Inferior parietal cortex (tissue), 1 donor: Measurements from ENCODE around the gene ADRA2A.

ENCODE experiments used
- DNase-seq: peaks from one replicate; pipeline ENCODE4 v3.0.0-alpha.2; 2016; ENCODE audit errors: extremely low spot score

ADRA2A gene

DNA sequence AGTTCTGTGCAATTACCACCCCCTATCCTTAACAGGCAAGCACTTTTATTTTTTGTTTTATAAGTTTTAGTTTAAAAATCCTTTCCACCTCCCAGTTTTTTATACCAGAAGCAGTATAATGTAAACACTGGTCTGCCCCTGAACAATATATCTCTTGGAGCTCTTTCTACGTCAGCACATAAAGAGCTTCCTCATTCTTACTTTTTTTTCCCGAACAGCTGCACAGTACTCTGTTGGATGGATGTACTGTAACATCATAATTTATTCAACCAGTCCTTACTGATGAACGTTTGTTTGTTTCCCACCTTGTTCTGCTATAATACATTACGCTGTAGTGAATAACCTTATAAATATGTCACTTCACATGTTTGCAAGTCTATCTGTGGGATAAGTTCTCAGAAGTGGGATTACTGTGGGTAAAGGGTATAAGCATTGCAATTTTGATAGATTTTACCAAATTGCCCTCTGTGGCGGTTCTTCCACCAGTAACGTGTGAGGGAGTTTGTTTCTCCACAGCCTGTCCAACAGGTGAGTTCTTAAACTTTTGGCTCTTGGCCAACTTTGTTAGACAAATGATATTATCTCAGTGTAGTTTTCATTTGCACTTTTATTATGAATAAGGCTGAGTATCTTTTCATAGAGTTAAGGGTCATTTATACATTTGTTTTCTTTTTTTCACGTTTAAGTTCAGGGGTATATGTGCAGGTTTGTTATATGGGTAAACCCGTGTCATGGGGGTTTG is 32.8 kb downstream of the ADRA2A start:
- no peak for DNase-seq

DNA sequence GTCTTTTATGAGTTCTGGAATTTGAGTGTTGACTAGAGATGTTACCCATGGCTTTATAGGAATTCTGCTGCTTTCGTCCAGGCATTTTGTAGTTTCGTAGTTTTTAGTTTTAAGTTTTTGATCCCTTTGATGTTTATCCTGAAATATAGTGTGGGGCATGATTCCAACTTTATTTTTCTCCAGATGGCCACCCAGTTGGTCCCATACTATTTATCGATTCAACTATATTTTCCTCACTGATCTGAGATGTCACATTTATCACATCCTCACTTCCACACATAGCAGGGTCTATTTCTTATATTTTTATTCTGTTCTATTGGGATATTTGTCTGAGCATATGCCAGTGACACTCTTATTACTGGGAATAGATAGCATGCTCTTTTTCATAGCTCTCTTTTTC is 33.9 kb downstream of the ADRA2A start:
- no peak for DNase-seq

DNA sequence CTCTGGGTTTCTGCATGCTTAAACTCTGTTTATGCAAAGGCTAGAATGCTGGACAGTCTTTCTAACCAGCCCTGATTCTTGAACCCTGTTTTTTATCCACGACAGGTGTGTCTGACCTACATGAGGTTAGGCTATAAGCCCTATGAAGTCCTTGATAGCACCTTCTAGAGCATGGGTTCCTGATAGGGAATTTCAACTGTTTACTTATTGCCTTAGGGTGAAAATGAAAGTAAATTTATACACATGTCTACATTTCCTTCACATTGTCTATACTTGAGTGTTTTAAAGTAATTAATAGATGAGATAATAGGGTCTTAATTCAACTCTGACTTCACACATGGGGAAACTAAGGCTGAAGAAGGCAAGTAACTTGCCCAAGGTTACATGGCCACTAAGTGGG is 35.5 kb downstream of the ADRA2A start:
- no peak for DNase-seq

DNA sequence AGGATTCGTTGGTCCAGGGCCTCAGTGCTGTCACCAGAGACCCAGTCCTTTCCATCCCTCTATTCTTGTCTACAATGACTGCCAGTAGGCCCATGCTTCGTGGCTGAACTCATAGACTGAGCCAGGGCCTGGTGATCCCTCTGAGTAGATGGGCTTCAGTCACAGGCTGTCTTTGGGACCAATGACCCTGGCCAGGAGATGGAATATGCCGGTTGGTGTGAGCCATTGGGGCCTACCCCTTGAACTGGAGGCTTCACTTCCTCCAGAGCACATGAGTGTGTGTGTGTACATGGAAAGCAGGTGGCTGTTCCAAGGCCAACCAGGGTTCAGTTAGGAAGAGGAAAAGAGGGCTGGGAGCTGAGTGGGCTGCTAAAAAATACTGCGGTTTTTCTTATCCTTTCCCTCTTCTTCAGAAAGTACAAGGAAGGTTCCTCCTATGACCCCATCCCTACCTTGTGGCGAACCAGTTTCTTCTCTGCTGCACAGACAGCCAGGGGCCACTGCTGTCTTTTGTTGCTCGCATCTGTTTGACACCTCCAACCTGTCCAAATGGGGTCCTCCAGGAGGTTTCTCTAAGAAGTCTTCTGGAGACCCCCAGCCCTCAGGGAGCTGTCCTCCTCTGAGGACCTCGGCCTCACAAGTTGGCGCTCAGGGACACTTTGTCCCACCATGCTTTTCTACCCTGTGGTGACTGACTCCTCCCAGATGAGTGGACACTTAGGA is 36.6 kb downstream of the ADRA2A start:
- no peak for DNase-seq

DNA sequence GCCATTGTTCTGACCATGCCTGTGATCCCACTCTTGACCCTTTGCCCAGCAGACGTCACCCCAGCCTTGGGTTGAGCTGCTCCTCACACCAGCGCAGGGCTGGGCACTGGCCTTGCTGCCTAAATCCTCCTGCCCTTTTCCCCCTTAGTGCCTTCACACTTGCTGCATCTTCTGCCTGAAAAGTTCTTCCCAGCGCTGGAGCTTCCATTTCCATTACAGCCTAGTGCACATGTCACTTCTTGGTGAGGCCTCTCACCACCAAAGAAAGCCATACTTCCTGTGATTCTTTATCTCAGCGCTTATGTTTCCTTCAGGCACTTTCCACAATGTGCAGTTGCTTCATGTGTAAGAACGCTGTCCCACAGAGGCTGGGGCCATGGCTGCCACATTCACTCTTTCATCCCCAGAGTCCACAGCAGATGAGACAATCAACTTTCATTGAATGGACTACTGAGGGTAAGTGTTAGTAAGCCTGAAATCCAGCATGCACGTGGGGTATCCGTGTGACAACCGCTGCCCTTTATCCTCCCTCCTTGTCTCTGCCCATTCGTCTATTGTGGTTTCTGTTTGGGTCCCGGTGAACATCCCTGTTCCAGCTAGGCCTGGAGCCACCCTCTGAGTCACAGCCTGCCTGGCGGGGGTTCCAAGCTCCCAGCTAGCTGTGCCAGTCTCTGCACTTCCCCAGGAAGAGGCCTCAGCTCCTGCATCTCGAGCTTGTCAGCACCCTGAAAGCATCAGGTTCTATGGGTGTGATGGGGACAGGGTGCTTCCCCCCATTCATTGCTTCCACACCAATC is 37.3 kb downstream of the ADRA2A start:
- DNase-seq = no peak

DNA sequence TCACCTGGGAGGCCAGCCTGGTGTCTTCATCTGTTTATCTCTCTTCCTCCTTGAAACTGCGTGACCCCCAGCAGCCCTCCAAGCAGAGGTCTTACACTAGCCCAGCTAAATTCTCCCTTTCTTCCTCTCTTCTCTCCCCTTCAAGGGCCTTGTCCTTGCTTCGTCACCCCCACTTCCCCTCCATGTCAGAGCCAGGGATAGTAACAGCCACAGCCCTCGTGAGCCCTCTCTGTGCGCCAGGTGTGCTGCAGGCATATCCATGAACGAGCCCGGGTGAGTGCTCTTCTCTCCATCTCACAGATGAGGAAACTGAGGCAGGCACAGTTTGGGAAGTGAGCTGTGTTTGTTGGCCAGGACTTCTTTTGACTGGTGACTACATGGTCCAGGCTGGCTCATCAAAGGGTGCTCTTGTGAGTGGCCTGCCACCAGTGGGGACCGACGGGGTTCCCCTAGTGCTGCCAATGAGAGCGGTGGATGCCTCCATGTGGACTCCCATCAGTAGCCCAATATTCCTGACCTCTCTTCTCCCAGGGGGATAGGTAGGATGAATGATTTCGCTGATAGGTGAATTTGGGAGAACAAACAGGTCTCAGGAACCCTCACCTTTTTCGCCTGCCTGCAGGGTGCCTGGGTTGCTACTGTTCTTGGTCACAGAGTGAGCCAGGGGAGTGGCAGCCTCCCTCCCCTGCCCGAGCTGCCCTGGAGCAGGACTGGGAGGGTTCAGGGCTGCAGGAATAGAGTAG is 38.1 kb downstream of the ADRA2A start:
- DNase-seq = no peak

DNA sequence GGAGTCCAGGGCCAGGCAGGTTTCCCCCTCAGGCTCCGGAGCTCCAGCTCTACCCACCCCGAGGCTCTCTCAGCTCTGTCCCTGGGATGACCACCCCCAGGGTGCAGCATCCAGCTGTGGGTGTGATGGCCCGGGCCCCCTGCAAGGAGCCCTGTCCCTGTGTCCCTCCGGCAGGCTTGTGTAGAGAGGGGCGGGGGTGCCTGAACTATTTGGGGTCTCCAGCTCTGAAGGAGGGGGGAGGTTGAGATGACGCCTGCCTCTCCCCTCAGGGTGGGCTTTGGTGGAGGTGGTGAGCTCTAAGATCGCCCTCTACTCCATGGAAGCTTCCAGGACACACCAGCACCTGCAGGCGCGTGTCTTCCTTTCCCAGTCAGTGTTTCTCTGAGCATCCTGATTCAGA is 39.4 kb downstream of the ADRA2A start:
- DNase-seq = no peak

DNA sequence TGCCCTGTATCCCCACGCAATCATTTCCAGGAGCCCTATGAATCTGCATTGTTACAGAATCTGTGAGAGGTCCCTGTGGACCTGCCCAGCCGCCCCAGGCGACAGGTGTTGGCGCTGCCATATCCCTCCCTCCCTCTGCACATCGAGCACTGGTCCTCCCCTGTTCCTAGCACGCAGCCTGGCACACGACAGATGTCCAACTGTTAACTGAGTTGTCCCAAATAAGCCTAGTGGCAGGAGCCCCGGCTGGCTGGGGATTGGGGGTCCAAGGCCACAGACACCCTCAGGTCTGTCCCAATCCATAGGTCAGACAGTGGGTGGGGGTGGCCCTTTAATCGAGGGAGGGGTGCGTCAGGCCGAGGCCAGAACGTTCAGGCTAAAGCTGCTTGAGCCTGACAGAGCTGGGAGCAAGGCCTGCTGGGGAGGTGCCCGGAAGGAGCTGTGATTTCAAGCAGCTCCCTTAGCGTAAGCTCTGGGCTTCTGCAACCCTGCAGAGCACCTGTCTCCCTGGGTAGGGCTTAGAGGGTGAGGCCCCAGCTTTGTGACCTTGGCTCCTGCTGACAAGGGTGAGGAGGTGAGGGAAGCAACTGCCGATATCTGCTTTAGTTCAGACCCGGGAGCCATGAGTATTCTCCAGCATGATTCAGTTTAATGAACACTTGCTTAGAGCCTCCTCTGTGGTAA is 40.1 kb downstream of the ADRA2A start:
- no peak for DNase-seq

DNA sequence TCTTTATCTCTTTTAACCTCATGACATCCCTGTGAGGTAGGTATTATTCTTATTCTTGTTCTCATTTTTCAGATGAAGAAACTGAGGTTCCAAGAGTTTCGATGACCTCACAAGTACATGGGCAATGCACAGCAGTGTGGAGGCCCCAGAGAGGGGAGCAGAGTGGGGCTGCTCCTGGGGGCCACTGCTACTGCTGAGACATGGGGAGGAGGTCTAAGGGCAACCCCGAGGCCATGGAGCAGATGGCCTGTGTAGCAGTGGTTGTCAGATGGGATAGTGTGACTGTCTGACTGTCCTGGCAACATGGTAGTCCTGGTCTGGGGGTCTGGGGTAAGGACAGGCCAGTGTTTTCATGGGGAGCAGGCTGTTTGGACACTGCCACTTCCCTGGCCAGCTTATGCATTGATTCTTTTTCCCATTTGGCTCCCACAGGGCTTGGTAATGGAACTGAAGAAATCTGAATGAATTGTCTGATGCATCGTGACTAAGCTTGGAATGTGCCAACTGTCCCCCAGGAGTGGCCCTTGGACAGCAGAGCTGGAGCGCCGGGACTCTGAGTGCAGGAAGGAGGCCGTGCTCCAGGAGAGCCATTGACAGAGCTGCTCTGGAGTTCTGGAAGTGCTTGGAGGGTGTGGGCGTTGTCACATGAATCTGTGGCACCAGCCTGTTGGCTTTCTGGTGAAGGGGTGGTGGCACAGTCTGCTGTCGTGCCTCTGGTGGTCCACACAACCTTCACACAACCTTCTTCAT is 40.9 kb downstream of the ADRA2A start:
- no peak for DNase-seq

DNA sequence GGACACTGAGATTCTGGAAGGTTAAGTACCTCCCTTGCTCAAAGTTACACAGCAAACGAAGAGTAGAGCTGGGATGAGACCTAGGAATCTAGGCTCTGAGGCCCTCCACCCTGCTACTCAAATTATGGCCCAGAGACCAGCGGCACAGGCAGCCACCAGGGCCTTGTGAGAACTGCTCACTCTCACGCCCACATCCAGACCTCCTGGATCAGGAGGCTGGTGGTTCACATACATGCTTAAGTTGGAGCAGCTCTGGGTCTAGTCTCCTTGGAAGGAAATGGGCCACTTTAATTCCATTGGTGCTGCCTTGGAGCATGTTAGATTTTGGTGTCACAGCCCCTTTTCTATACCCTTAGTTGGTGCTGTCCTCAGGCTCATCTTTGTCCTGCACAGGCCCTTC is 41.9 kb downstream of the ADRA2A start:
- DNase-seq = no peak

DNA sequence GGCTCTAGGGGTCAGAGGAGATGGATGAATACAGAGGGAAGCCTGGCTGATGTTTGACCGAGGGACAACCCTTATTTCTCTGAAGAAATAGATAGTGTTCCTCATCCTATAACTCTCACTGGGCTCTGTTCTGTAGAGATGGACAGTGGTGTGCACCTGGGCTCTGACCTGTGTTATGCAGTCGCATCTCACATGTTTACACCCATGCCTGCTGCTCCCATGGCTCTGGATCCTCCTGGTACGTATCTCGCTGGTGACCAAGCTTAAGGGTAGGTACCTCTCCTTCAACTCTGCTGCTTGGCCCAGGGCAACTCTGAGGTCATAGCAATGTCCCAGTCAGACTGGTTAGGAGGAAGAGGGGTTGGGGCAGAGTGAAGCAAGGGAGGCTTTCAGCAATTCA is 42.8 kb downstream of the ADRA2A start:
- DNase-seq = no peak

DNA sequence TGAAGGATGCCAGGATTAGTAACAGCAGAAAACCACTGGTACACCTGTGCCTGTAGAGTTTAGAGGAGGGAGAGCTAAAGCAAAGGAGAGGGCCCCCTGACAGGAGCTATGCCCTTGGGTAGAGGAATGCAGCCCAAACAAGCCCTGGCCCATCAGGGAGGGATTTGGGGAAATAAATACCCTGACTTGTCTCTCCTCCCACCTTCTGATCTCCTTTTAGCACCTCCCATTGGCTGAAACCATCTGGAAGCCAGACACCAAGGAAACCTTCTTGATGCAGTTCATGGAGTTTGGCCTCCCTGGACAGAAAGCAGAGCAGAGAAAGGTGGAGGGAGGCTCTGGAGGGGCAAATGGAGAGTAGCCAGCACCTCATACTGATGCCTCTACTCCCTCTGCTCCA is 45.3 kb downstream of the ADRA2A start:
- no peak for DNase-seq

DNA sequence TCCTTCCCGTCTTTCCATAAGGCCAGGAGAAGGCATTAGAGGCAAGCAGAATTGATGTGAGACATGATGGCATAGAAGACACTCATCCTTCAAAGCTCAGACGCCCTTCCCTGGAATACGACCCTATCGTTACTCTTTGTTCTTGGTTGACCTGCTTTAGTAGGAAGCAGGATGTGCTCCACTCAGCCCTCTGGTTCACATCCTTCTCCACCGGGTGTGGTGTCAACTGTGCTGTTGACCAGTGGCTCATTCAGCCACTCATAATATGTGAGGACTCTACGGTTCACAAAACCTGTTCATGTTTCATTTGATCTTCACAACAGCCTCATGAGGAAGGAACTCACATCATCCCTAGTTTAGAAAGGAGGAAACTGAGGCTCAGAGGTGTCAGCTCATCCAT is 47.1 kb downstream of the ADRA2A start:
- DNase-seq = no peak

DNA sequence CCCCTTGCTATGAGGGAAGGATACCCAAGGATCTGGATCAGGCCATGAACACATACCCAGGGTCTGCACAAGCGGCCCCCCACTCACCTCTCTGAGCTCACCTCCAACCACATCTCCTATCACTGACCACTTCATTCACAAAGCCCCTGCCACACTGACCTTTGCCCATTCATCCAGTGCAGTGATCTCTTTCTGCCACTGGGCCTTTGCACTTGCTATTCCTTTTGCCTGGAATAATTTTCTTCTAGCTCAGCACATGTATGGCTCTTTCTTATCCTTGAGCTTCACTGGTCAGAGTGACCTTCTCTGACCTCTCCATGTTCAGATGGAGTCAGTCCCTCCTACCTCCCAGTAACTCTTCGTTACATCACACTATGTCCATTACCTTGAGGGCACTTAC is 48.3 kb downstream of the ADRA2A start:
- no peak for DNase-seq

DNA sequence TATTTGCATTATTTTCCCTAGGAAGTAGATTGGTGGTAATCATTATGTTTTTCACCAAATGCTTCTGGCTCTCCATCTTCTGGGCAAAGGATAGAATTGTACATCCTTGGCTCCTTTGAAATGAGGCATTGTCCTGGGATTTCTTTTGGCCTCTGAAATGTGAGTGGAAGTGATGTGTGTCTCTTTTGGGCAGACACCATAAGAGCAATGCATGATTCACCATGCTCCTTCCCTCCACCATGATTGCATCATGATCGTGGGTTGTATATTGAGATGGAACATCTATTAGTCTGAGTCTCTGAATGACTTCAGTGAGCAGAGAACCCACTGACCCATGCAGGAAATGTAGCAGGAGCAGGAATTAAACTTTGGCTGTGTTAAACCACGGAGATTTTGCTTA is 49.2 kb downstream of the ADRA2A start:
- no peak for DNase-seq

DNA sequence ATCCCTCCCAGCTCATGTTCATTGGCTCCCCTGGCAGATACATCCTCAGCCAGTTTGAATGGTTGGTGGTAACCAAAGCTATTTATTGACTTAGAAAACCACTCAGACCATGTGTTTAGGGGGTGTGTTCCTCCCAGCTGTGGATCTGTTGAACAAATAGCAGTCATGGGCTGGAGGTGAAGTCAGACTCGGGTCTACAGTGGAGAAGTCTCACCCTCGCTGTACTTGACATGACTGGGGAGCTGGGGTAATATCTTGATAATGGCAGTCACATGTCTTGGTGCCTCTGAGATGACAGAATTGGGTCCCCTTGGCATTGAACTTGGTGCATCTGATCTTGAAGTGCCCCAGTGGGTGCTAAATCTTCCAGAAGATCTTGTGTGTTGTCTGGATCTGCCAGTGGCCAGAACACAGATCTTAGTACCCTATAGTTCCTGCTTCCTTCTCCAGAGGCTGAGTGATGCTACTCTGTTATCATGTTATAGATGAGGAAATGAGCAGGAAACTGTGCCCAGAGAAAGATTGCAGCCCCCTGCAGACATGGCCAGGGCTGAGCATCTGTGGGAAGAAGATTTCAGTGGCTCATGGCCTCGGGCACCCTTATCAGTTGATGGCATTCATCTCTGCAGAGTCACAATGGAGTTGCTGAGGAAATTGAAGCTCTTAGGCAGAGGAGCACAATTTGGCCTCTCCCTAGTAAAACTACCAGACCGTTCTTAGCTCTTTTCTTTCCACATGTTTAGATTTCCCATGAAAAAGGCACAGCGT is 50.4 kb downstream of the ADRA2A start:
- no peak for DNase-seq

DNA sequence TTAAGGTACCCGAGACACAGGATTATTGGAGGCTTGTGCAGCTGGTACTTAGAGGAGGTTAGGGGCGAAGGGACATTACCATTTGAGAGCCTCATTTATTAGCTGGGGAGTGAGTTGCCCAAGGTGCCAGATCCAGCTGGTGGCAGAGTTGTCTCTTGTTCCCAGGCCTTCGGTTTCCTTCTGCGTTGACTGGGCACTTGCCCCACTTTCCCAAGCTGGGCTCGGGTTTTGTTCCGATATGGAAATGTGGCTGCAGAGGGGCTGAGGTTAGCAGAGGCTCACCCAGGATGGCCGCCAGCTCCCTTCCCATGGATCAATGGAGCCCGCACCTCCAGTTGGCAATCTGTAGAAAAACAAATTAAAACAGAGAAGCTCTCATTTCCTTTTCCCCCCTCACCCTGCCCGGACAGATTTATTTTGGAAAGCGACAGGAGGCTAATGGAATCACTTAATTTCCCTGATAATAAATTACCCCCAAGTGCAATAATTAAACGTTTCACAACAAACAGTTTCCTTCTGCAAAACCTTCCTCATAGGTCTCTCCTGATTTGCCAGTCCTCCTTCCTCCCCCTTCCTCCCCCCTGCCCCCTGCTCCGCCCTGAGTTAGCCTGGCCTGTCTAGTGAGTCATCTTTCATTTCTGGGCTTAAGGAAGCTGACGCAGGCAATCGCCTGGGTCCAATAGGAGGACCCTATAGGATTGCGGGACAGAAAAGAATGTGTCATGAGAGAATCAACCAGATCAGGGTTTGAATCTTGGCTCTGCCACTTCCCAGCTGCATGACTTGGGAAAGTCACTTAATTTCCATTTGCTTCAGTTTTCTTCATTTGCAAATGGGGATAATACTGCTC is 51.7 kb downstream of the ADRA2A start:
- no peak for DNase-seq

DNA sequence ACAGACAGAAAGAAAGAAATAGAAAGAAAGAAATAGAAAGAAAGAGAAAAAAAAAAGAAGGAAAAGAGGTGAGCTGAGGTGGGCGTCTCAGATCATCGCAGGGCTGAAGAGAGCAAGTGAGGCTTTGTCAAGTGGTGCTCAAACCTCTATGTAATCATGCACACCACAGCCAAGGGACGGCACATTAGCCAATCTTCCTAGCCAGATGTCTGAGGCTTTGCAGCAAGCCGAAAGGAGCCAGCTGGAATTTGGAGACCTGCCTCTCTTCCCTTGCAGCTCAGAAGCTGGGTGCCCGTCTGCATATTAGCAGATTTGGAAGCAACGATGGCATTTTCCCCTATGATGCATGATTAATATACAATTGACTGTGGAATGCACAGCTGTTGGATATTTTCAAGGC is 52.5 kb downstream of the ADRA2A start:
- no peak for DNase-seq

DNA sequence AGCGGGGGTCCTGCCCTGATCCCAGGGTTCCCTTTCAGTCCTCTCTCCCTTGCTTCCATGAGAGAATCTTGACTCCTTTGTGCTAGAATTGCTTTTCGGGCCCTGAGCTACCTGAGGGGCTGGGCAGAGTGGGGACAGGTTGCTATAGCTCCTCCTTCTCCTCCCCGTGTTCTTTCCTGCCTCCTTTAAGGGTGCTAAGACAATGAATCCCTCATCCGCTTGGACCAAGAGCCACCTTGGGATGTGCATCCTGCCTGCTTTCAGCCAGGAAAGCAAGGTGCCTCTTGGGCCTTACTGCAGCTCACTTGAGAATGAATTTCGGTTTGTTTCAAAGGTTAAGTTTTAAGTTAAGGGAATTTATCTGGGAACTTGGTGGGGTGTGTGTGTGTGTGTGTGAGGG is 53.6 kb downstream of the ADRA2A start:
- DNase-seq = no peak
